Stimulated activated CD4-positive, alpha-beta T cell treated with anti-CD3 and anti-CD28 coated beads, Interleukin-12 subunit alpha, Interleukin-12 subunit beta, amount 100 ng/mL, for 48 hours (primary cell): ENCODE data around the gene PSKH1.
A peak's percentile ranks its signal among the peaks of the same experiment; 100 is the strongest.

Experiments used
- DNase-seq, 3 donors: peaks; one replicate each; pipeline ENCODE4 v3.0.0-alpha.2; 2020; ENCODE audit warnings: low read depth in 2 of 3, low spot score in 1 of 3

The PSKH1 gene

DNA sequence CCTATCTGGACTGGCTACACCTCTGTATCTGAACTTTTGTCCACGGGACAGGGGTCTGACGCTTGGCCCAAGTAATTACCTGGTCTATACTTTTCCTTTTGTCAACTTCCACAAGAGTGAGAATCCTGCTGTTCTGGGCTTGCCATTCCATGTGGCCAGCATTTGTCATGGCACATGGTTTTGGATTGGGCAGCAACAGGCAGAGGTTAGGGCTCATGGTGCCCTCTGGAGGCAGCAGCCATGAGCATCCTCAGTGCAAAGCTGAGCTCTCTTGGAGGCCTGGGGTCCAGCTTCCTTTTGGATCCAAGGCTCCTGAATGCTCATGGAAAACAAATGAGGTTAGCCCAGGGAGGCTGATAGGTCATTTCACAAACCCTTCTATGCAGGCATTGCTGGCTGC is 27.7 kb upstream of the PSKH1 start:
- DNase-seq = no peak

GRCh38 chr16:67868290-67868689 is 24.8 kb upstream of the PSKH1 start:
- no peak for DNase-seq

DNA sequence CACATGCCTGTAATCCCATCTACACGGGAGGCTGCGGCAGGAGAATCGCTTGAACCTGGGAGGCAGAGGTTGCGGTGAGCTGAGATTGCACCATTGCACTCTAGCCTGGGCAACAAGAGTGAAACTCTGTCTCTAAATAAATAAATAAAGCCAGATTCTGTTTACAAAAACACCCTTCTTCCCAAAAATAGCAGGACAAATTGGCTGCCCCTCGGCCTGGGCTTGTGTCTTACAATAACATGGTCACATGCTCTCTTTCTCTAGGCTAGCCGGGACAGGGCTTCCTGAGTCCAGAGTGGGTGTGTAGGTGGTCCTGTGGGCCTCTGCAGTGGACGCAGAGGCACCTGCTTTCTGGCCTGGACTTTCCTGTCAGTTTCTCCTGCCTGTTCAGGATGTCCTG is 23.4 kb upstream of the PSKH1 start:
- DNase-seq = no peak

DNA sequence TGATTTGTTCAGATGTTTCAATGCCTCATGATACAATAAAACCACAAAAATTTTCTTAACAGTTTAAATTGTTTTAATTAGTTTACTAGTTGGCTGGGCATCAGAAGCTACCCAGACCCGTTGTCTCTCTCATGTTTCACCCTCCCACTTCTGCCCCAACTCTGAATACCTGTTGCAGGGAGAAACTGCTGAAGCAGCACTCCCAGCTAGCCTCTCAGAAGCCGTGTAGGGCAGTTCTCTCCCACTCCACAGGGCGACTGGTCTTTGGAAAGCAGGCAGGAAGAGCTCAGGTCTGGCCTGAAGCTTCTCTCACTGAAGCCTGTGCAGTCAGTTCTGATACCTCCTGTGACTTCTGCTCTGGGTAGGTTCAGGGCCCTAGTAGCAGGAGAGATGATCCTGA is 21.8 kb upstream of the PSKH1 start:
- no peak for DNase-seq

GRCh38 chr16:67872131-67872630 is 20.9 kb upstream of the PSKH1 start:
- DNase-seq = no peak

DNA sequence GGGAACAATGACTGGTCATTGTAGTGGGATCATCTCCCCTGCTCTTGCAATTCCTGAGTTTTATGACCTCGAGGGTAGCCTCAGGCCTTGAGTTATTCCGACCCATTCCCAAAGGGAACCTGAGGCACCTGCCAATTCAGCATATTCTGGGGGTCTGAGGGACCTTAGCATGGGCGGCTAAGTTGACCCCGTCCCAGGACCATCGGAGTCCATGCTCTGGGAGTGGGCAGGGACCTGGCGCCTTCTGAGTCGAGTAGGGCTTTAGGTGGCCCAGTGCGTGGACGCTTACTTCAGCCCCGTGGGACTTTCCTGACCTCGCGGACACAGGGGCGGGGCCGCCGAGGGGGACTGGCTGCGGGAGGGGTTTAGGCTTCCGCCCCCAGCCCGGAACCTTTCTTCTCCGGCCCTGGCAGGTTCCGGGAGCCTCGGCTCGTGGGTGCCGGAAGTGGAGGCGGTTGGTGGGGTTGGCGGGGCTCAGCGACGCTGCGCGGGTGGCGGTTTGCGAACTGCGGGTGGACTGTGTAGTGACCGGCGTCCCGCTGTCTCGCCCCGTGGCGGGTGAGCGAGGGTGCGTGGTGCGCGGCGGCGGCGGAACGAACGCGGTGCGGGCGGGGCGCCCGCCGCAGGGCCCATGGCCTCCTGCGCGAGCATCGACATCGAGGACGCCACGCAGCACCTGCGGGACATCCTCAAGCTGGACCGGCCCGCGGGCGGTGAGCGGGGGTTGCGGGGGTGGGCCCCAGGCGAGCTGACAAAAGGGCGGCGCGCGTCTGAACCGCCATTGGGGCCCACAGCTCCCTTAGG is 20.2 kb upstream of the PSKH1 start, which contains the start of gene EDC4:
TSS of gene EDC4 (plus strand) at position 422 of the 804 bp plus-strand sequence. CDS start at position 632, 210 bp downstream.
- peak; percentile 79 to 93 (median 83) for DNase-seq

- DNase-seq = no peak
Measured at GRCh38 chr16:67873435-67874370, 19.4 kb upstream of the PSKH1 start.

DNA sequence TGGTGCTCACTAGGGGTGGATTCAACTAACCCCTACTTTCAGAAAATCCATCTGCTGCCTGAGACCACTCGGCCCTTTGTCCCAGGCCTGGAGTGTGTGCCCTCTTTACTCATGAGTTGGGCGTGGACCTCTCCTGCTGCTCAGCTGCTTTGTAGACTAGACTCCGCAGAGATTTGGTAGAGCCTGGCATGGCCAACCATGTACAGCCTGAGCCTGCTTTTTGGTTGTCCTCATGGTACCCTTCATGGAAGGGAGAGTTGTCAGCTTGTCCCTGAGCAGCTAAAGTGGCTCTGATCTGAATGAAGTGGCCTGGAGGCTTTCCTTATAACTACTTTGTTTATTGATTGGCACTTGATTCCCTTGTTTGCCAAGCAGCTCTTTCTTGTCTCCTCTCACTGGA is 18.7 kb upstream of the PSKH1 start:
- DNase-seq = no peak

DNA sequence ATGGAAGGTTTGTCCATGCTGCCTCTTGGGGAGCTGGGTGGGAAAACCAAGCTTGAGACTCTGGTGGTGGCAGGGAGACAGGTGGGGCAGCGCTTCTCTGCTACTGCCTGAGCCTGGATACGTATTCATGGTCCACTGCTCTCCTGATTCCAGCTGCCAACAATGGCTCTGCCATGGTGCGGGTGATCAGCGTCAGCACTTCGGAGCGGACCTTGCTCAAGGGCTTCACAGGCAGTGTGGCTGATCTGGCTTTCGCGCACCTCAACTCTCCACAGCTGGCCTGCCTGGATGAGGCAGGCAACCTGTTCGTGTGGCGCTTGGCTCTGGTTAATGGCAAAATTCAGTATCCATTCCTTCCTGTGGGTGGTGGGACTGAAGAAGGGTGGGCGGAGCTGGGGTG is 16.0 kb upstream of the PSKH1 start:
- no peak for DNase-seq

DNA sequence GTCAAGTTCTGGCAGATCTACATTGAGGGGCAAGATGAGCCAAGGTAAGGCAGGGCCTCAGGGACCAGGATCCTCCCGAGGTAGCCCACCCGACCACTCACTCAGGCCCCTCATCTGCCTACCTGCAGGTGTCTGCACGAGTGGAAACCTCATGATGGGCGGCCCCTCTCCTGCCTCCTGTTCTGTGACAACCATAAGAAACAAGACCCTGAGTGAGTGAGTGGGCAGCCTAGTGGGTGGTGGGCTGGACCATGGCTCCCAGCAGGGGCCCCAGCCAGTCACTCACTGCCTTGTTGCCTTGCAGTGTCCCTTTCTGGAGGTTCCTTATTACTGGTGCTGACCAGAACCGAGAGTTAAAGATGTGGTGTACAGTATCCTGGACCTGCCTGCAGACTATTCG is 14.8 kb upstream of the PSKH1 start:
- DNase-seq = no peak

GRCh38 chr16:67878846-67879245 is 14.2 kb upstream of the PSKH1 start:
- no peak for DNase-seq

GRCh38 chr16:67879462-67879861 is 13.6 kb upstream of the PSKH1 start:
- DNase-seq = no peak

GRCh38 chr16:67879936-67880335 is 13.1 kb upstream of the PSKH1 start:
- DNase-seq = no peak

DNA sequence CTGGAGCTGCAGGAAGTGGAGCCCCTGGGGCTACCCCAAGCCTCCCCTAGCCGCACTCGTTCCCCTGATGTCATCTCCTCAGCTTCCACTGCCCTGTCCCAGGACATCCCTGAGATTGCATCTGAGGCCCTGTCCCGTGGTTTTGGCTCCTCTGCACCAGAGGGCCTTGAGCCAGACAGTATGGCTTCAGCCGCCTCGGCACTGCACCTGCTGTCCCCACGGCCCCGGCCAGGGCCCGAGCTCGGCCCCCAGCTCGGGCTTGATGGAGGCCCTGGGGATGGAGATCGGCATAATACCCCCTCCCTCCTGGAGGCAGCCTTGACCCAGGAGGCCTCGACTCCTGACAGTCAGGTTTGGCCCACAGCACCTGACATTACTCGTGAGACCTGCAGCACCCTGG is 12.5 kb upstream of the PSKH1 start:
- no peak for DNase-seq

GRCh38 chr16:67881621-67882161 is 11.4 kb upstream of the PSKH1 start:
- DNase-seq = no peak

- no peak for DNase-seq
Measured at GRCh38 chr16:67882374-67883145, 10.5 kb upstream of the PSKH1 start.

- no peak for DNase-seq
Measured at GRCh38 chr16:67883146-67883871, 9.7 kb upstream of the PSKH1 start.

DNA sequence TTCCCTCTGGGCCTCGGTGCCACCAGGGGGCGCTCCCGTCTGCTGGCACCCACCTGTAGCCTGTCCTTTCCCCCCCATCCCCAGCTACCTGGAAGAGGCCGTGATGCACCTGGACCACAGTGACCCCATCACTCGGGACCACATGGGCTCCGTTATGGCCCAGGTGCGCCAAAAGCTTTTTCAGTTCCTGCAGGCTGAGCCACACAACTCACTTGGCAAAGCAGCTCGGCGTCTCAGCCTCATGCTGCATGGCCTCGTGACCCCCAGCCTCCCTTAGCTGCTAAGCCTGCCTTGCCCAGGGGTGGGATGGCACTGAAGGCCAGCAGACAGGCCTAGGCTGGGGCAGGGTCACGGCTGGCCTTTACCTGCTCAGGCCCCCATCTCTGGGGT is 9.2 kb upstream of the PSKH1 start:
- peak; percentile 44 to 67 (median 53) for DNase-seq

DNA sequence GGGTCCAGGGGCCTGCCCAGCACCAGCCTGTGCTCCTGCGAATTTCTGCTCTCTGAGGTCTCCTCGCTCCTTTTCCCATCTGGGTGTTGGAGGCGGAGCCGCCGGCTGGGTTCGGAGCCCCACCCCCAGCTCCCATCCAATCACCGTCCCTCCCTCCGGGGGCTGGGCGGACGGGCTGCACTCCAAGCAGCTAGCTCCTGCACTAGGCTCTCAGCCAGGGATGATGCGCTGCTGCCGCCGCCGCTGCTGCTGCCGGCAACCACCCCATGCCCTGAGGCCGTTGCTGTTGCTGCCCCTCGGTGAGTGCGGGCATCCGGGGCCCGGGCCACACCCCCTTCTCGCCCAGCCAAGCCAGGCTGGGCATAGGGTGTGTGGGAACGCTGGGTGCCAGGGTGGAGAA is 8.4 kb upstream of the PSKH1 start, which contains the start of gene NRN1L:
TSS of gene NRN1L (plus strand) at position 202 of the 400 bp plus-strand sequence. CDS start at position 221, 19 bp downstream.
- DNase-seq = no peak

DNA sequence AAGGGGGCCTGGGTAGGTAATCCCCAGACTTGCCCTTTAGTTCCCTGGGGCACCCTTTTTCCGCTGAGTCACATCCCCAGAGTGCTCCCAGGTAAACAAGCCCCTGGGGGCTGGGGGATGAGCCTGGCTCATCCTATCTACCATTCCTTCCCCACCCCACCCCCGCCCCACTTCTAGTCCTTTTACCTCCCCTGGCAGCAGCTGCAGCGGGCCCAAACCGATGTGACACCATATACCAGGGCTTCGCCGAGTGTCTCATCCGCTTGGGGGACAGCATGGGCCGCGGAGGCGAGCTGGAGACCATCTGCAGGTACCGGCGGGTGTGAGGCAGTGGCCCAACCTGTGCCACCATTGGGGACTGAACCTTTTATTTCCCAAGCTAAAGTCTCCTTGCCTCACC is 7.5 kb upstream of the PSKH1 start:
- no peak for DNase-seq
